Stimulated activated CD4-positive, alpha-beta T cell treated with anti-CD3 and anti-CD28 coated beads, Interleukin-4, amount 100 ng/mL, for 48 hours (primary cell): Measurements from ENCODE around the gene PDLIM7.
"Not testable (repeated sequence)": the region's sequence is repeated elsewhere in the genome, so short reads cannot be mapped to it uniquely, and the experiment has no call there.

Experiments
- DNase-seq, 2 donors: peaks; one replicate each; pipeline ENCODE4 v3.0.0-alpha.2; 2020; ENCODE audit warnings: low read depth in 2 of 2

Gene PDLIM7, protein sequence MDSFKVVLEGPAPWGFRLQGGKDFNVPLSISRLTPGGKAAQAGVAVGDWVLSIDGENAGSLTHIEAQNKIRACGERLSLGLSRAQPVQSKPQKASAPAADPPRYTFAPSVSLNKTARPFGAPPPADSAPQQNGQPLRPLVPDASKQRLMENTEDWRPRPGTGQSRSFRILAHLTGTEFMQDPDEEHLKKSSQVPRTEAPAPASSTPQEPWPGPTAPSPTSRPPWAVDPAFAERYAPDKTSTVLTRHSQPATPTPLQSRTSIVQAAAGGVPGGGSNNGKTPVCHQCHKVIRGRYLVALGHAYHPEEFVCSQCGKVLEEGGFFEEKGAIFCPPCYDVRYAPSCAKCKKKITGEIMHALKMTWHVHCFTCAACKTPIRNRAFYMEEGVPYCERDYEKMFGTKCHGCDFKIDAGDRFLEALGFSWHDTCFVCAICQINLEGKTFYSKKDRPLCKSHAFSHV

DNA sequence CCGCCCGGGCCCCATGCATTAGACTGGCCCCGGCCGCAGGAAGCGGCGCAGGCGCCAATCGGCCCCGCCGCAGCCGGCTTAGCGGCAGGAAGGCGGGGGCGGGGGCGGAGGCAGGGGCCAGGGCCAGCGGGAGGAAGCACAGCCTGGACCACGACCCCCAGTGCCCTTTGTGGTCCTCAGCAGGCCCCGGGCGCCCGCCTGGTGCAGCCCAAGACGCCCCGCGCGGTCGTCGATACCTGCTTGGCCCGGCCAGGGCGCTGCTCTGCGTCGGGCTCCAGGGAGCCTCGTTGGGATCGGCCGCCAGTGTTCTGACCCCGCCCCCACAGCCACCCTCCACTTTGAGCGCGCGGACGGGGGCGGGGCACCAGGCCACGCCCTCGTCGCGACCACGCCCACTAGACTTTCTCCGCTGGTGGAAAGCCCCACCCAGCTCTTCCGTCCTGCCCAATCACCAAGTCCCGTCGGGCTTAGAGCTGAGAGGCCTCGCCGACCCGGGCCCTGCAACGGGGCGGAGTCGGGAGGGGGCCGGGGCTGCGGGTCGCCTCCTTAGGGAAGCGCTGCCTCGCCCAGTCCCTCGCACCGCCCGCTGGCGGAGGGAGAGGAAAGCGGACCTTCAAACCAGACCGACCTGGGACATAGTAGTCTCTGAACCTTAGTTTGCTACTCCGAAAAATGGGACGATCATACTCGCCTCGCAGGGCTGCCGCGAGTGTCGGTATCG is at the start of gene PDLIM7:
TSS of gene PDLIM7 (minus strand) at position 313 of the 721 bp plus-strand sequence. CDS start 1,092 bp downstream, outside the sequence.
- DNase-seq = peak; percentile 94 to 96

DNA sequence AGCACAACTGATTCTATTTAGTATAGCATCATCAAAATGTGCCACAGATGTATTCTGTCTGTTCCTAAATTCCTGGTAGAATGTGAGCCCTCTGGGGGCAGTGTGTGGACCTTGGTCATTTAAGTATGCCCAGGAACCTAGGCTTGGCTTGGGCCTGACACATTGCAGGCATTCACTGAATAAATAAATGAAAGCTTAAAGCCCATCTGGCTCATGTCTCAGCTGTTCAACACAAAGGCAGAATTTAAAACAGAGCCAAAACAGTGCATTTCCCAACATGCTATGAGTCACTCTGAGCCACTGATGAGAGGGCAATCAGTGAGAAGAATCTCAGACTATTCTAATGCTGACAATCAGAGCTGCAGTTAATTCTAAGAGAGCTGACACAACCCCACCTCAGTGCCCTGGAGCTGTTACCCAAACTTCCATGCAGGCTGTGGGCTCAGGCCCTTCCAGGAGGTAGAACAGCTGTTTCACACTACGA is 48.9 kb upstream of the PDLIM7 start:
- no peak for DNase-seq

DNA sequence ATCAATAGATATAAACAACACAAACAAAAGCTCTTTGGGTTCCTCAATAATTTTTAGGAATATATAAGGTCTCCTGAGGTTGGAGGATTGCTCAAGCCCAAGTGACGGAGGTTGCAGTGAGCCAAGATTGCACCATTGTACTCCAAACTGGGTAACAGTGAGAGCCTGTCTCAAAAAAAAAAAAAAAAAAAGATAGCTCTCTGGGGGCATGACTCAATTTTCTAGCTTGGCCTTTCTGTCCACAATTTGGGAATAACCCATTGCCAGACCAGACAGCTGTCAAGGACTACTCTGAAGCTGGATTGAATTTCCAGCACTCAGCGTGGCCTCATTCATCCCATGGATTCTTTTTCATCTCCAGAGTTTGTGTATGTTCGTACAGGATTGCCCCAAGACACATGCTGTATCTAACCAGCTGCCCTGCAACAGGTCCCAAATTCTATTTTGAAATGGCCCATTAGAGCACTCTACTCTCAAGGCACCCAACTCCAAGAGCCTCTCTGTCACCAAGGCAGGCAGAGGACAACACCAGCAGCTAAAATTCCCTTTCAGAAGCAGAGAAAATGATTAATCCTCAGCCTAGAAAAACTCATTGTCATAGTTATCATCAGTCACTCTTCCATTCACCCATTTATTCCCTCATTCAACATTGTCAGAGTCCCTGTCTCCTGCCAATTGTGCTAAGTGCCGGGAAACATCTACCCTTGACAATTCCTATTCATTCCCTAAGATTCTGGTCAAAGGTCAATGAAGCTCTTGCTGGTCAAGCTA is 48.3 kb upstream of the PDLIM7 start:
- no peak for DNase-seq

DNA sequence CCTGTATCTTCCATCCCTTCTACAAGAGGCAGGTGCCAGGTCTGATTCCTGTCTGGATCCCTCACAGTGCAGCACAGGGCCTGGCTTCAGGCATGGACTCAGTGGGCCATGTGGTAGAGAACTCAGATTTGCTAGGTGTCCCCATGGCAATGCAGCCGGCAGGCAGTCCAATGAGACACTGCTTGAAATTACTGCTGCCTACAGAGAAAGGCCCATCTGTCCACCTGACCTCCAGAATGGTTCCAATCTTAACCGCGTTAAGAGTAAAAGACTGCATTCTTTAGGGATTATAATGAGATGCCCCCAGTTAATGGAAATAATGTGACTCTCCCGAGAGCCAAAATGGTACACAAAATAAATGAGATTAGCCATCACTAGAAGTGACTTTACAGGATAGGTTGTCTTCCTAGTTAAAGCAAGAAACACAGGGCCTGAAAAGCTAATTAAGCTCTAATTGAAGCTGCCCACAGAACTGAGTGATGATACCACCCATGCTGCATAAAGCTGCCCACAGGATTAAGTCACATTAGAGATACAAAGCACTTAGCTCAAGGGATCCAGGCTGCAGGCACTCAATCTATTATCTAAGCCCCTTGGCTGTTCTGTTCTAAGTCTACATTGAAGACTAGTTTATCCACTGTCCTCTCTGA is 45.5 kb upstream of the PDLIM7 start:
- DNase-seq = no peak

DNA sequence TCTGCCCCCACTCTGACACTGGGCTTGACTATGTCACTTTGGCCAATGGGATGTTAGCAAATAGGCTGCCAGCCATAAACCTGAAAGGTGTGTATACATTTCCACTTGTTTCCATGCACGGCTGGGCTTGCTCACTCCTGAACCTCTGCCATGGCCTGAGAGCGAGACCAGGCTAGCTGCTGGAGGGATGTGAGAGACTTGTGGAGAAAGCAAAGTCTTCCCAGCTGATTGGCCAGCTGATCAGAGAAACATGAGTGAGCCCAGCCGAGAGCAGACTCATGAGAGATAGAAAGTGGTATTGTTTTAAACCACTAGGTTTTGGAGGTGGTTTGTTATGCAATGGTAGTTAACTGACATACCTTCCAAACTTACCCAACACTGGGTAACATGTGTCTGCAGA is 43.0 kb upstream of the PDLIM7 start:
- DNase-seq = no peak

DNA sequence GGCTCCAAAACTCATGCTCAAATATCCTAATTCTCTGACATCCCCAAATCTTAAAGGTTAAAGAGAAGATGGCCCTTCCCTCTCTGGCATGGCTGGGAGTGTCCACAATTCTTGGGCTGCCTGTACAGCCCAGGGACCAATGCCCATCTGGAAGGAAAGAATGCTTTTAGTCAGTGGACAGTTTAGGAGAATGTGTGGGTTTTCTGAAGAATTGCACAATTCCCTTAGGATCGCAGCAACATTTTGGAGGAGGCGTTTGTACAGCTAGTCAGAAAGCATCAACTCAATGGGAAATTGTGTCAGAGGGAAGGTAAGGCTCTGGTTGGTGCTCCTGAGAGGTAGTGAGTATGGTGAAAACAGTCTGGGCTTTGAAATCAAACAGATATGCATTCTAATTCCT is 42.0 kb upstream of the PDLIM7 start:
- DNase-seq = no peak

DNA sequence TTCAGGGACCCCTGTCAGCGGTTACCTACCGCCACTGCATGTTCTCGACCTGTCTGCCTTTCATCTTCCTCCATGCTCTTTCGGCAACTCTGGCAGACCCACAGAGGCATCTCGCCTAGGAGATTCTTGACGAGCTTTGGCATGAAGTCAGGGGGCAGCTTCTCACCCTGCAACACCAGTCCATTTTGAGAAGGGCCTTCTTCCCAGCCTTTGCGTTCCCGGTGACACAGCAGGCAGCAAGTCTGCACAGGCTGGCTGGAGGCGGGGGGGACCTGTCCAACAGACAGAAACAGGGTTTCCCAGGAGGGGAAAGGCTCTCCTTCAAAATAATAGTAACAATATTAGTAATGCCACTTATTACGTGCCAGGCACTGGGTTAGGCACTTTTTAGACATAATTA is 41.5 kb upstream of the PDLIM7 start:
- no peak for DNase-seq

DNA sequence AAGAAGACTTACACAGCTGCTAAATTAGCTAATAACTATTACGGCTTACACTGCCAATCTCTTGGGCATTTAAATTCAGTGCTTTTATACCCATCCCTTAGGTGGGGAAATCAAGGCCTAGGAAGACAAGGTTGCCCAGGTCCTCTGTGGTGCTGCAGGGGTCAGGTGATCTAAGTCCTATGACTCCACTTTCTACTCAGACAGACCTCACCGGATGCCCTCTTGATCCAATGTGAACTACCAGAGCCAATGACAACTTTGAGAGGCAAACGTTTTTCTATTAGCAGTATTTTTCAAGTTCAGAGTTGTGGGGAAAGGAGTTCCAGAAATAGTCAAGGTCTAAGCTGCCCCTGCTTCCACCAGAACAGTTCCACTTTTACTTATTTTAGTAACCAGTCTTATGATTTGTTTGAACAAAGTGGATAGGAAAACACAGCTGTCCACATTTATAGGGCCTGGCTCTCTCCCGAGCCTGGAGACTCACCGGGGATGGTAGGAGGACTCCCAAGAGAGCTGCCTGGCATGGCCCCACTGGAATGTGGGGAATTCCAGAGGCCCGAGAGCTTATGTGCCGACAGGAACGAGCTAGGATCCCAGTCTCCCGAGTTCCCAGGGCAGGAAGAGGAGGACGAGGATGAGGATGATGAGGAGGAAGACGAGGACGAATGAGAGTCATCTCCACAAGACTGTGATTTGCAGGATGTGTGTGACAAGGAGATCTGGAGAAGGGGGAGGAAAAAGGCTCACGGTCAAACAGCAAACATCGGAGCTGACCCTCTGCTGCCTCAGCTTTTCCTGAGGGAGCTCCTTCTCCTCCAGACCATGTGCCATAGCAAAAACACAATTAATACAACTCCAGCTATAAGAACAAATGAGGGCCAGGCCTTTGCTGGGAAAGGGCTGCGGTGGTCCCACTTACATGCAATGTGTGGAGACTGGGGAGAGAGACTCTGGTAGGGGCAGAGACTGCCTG is 40.3 kb upstream of the PDLIM7 start:
- no peak for DNase-seq

DNA sequence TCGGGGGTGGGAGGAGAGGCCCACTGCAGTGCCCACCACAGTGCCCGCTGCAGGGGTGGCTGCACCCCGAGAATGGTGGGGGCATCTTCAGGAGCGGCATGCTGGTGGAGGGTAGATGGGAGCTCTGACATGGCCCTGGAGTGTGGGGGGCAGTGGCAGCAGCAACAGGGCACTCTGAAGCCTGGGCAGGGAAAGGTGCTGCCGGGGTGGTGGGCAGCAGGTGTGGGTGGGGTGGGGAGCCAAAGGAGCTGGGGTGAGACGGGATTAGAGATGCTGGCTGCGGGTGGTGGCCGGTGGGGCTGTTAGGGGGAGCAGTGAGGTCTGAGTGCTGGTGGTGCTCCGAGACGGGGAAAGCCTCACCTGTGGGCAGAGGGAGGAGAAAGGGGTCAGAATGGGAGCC is 39.0 kb upstream of the PDLIM7 start:
- no peak for DNase-seq

DNA sequence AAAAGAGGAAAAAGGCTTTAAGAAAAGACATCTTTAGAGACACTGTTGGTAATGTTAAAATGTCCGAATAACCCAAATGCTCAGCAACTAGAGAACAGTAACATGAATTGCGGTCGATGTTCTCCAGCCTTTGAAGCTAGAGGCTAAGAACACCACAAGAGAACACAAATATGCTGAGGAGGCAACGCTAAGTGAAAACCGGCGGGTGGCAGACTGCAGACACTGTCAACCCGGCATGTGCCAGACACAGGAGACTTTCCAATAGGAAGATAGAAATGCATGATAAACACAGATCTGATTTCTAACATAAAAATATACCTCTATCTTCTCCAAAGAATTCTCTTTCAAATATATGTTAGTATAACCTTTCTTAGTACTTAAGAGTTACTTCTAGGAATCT is 37.7 kb upstream of the PDLIM7 start:
- DNase-seq = no peak

DNA sequence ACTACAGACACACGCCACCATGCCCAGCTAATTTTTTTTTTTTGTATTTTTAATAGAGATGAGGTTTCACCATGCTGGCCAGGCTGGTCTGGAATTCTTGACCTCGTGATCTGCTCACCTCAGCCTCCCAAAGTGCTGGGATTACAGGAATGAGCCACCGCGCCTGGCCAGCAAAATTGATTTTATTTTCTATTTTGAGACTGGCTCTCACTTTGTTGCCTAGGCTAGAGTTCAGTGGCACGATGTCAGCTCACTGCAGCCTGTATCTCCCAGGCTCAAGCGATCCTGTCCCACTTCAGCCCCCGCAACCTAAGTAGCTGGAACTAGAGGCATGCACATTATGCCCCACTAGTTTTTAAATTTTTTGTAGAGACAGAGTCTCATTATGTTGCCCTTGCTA is 37.0 kb upstream of the PDLIM7 start:
- DNase-seq = not testable (repeated sequence)

DNA sequence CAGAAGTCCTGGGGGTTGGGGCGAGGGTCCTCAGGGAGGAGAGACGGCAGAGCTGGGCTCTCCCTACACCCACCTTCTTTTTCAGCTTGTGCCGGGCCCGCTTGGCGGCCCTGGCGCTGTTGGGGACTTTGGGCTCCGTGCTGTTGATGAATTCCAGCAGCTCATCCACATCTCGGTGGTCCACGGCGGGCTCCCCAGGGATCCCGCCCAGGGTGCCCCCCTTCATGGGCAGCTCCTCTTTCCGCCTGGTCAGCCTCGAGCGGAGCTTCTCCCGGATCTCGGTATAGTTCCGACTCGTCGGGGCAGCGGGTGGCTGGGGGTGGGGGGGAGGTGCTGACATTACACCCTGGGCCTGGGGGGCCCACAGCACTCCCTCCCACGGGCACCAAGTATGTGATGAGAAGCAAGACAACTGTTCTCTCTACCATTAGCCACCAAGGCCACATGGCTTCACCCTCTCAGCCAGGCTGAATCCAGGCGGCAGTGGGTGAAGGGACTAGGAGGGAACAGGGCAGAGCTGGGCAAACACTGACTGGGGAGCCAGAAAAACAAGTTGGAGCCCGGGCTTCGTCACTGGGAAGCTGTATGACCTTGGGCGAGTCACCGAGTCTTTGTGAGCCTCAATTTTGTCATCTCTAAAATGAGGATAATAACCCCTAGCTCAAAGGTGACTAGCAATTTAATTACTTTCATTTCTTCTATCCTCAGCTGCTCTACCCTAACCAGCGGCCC is 34.0 kb upstream of the PDLIM7 start:
- DNase-seq = no peak

DNA sequence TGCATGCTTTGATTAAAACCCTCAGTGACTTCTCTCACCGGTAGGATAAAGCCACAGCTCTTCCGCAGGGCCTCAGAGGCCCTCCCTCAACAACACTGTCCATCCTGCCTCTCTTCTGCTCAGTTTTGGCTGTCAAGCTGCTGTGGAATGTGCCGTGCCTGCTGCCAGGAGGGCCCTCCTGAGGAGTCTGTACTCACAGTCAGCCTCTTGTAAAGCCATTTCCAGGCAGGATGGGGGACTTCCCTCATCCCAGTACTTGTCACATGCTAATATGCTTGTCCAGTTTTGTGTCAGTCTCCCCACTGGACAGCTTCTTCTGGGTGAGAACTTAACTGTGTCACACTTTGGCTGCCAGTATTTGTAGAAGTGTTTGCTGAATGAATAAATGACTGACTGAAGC is 33.2 kb upstream of the PDLIM7 start:
- no peak for DNase-seq

DNA sequence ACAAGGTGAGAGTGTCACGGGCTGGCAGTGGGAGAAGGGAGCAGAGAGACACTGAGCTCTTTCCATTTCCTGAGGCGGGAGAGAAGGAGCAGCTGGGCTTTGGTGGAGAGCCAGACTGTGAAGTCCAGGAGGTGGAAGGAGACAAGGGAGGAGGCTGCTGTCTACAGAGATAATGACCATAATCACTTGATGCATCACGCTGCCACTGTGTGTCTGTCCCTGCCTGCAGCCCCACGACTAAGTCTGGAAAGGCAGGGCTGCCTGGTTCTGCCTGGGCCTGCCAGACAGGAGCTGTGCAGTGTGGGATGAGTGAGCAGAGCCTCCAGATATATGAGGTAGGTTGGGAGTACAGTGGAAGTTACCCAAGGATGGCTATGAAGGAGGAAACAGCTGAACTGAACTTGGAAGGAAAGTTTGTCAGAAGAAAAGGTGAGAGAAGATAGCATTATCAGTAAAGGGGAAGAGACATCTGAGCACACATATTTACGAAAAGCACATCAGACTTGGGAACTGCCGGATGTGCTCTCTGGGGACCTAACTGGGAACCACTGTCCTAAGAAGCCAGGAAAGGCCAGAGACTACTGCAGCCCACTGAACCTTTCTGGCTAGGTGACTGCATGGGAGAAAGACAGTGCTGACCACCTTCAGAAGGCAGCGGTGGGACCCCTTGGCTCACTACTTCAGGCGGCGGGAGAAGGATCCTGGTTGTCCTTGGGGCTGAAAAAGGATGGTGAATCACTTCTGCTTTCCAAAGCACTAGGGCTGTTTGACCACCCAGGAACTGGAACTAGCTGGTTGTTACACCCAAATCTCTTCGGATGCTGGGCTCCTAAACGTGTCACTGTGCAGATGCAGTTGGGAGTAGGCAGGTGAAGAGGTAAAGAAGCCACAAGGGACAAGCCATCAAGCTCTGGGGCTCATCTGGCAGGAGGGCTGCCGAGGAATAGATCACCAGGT is 32.1 kb upstream of the PDLIM7 start:
- no peak for DNase-seq

DNA sequence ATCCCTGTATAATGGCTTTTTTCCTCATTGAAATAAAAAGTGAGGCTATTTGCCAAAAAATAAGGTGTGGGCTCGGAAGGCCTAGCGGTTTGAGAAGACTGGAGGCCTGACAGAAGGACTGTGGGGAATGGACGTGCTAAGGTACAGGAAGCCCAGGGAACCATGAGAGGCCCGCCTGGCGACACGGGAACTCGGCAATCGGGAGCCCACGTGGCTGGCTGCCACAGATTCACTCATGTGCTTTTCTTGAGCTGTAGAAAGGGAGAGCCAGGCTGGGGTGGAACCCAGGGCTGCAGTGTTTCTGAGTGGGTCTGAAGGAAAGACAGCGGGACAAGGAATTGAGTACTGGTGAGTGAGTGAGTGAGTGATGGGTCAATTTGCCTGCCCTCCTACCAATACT is 31.2 kb upstream of the PDLIM7 start:
- DNase-seq = no peak

DNA sequence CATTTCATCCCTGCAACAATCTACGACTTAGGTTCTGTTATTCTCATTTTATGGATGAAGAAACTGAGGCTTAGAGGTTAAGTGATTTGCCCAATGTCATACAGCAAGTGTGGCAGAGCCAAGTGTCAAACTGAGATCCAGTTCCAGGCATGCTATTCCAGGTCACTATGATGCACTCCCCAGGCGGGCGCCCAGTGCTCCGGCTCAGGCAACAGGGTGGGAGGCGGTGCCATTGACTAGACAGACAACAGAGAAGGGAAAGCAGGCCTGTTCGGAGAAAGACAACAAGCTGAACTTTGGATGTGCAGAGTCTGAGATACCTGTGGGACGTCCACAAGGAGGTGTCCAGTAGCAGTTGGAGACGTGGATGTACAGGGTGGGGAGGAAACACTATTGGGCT is 30.2 kb upstream of the PDLIM7 start:
- DNase-seq = no peak

DNA sequence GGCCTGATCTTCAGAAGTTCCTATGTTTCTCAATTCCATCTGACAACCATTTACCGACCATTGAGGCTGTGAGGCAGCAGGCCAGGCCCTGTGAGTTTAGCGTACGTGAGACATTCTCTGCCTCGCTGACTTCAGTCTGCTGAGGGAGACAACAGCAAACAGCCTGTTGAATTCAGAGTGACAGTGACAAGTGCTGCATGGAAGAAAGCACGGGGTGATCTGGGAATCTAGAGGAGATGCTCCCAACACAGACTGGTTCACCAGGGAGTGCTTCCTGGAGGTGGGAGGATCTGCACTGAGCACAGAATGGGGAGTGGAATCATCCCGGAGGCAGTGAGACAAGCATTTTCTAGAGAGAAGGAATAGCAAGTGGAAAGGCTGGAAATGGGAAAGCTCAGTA is 29.4 kb upstream of the PDLIM7 start:
- no peak for DNase-seq

DNA sequence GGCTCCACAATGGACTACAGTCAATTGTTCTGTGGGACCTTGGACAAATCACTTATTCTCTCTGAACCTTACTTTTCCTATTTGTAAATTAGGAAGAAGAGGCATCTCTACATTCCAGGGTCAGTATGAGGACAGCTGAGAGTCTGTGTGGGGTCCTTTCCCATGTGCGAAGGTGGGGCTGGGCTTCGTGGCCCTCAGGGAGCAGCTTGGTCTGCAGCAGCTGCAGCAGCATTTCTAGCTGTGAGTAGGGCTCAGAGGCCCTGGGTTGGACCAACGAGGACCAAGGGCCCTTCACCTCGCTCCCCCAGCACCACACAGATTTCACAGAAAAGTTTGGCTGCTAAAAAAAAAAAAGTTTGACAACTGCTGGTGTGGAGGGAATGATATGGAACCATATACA is 28.8 kb upstream of the PDLIM7 start:
- DNase-seq = no peak
